ENCODE measurements around the gene SH2D3C. TPM values are rescaled to one million over a fixed set of nuclear protein-coding genes. Genes with fewer than 3 reads are reported as not detected.

The SH2D3C gene
- total RNA-seq, 4 donors from 2014 or later = 0.38 to 4.8 (median 2.8) TPM

GRCh38 chr9:127706836-127707241 is 71.6 kb downstream of the SH2D3C start, which contains the start of gene CFAP157:
Gene CFAP157, plus strand, starts transcription at chr9:127706988. Its CDS starts 44 bp downstream, at chr9:127707032.
- 40 to 56% methylated on average over 1 to 9 of the region's 11 CpGs for WGBS, 2 donors
- H3K4me1 ChIP-seq = peaks cover 0 to 5% (median 0%) of the 10 kb centered on the region in 3 donors
- H3K9me3 ChIP-seq = no peaks in the 10 kb centered on the region
- DNase-seq = no peak
- no peak within 1 kb of the TSS for H3K4me3 ChIP-seq
- no peaks in the 10 kb centered on the region for H3K27me3 ChIP-seq
- intact Hi-C loops (cut with DNase I) = no loop called here
- no peak within 1 kb of the TSS for H3K27ac ChIP-seq
- H3K36me3 ChIP-seq = no peaks in the 10 kb centered on the region
- no peak for TF ChIP-seq POLR2A (IDR thresholded peaks at IDR 0.05)
- no peak for TF ChIP-seq CTCF (IDR thresholded peaks at IDR 0.05)

- intact Hi-C loops (cut with DNase I) = no loop called here
- TF ChIP-seq POLR2A (IDR thresholded peaks at IDR 0.05) (no peak), CTCF (IDR thresholded peaks at IDR 0.05) (no peak)
- DNase-seq = no peak
- H3K36me3 ChIP-seq = no peaks in the 10 kb centered on the region
- H3K9me3 ChIP-seq = no peaks in the 10 kb centered on the region
- no peak overlapping the region for H3K27ac ChIP-seq
- no peak overlapping the region for H3K4me3 ChIP-seq
- no peaks in the 10 kb centered on the region for H3K27me3 ChIP-seq
- peaks cover 0 to 11% (median 3%) of the 10 kb centered on the region in 3 donors for H3K4me1 ChIP-seq
- 89 to 97% methylated on average over 3 to 5 of the region's 12 CpGs for WGBS, 2 donors
Observed at GRCh38 chr9:127705577-127706379, 72.7 kb downstream of the SH2D3C start.

- Histone ChIP-seq H3K36me3 (no peaks in the 10 kb centered on the region), H3K4me3 (no peak overlapping the region), H3K9me3 (no peaks in the 10 kb centered on the region), H3K4me1 (peaks cover 0 to 26% (median 9%) of the 10 kb centered on the region in 3 donors), H3K27me3 (no peaks in the 10 kb centered on the region), H3K27ac (no peak overlapping the region)
- no peak for TF ChIP-seq POLR2A (IDR thresholded peaks at IDR 0.05)
- intact Hi-C loops (cut with DNase I) = no loop called here
- DNase-seq = no peak
- WGBS, 2 donors = 71 to 77% methylated on average over 5 to 9 of the region's 9 CpGs
Observed at GRCh38 chr9:127703289-127703946, 75.0 kb downstream of the SH2D3C start.

- H3K9me3 ChIP-seq = no peaks in the 10 kb centered on the region
- DNase-seq = no peak
- H3K27me3 ChIP-seq = no peaks in the 10 kb centered on the region
- H3K36me3 ChIP-seq = no peaks in the 10 kb centered on the region
- WGBS, 2 donors = 80 to 81% methylated on average over 5 of the region's 5 CpGs
- H3K4me1 ChIP-seq = peaks cover 0 to 21% (median 9%) of the 10 kb centered on the region in 3 donors
- H3K4me3 ChIP-seq = no peak overlapping the region
- H3K27ac ChIP-seq = no peak overlapping the region
- intact Hi-C loops (cut with DNase I) = no loop called here
- no peak for TF ChIP-seq CTCF (IDR thresholded peaks at IDR 0.05)
- no peak for TF ChIP-seq POLR2A (IDR thresholded peaks at IDR 0.05)
Observed at GRCh38 chr9:127700594-127701255, 77.7 kb downstream of the SH2D3C start.

- H3K4me1 ChIP-seq = peaks cover 0 to 21% (median 9%) of the 10 kb centered on the region in 3 donors
- peak overlapping the region in 2 of 4 donors; percentile 75 to 86 for H3K27ac ChIP-seq
- intact Hi-C loops (cut with DNase I) = no loop called here
- WGBS, 2 donors = 93 to 100% methylated on average over 2 of the region's 2 CpGs
- no peak overlapping the region for H3K4me3 ChIP-seq
- H3K27me3 ChIP-seq = no peaks in the 10 kb centered on the region
- H3K36me3 ChIP-seq = no peaks in the 10 kb centered on the region
- DNase-seq = no peak
- H3K9me3 ChIP-seq = no peaks in the 10 kb centered on the region
- no peak for TF ChIP-seq CTCF (IDR thresholded peaks at IDR 0.05)
- TF ChIP-seq POLR2A (IDR thresholded peaks at IDR 0.05) = no peak
Observed at GRCh38 chr9:127700140-127700539, 78.3 kb downstream of the SH2D3C start.
